SU-DHL-6 (cell line): ENCODE measurements around the gene UQCRC2.

ENCODE experiments used
- CTCF ChIP-seq: fragments of 200-600 bp; sonication (generic); IDR thresholded peaks from one replicate; pipeline ENCODE4 v1.5.1; 2017; ENCODE audit warnings: antibody characterized with exemption, mild to moderate bottlenecking, low read length, moderate library complexity; ENCODE audit not compliant: insufficient read depth, poor library complexity, severe bottlenecking
- EZH2phosphoT487 ChIP-seq: fragments of 200-600 bp; sonication (generic), shearing (Covaris generic); conservative IDR thresholded peaks from 2 replicates; pipeline ENCODE4 v1.6.1; 2018; ENCODE audit warnings: mild to moderate bottlenecking, antibody characterized with exemption, low read length, moderate library complexity, mixed read lengths

GRCh38 chr16:22008215-22009059 is 55.3 kb downstream of the UQCRC2 start:
- TF ChIP-seq CTCF, result no peak
- TF ChIP-seq EZH2phosphoT487, result no peak
